GM10266 (cell line): ENCODE data around the gene RHBDL2.
"Not testable (repeated sequence)": the region's sequence is repeated elsewhere in the genome, so short reads cannot be mapped to it uniquely, and the experiment has no call there.

Experiments used
- DNase-seq: peaks from one replicate; pipeline ENCODE4 v3.0.0; 2012; ENCODE audit errors: extremely low spot score
- CTCF ChIP-seq: IDR thresholded peaks from 2 replicates; pipeline ENCODE4 v1.5.1; 2012; ENCODE audit warnings: mild to moderate bottlenecking, low read depth; ENCODE audit not compliant: control insufficient read depth, insufficient read depth; ENCODE audit errors: missing control alignments

RHBDL2 gene

GRCh38 chr1:38915352-38915948, 26.2 kb downstream of the RHBDL2 start:
- no peak for TF ChIP-seq CTCF
- DNase-seq: no peak

- not testable (repeated sequence) for DNase-seq
Observed at GRCh38 chr1:38914908-38915307, 26.7 kb downstream of the RHBDL2 start.

GRCh38 chr1:38908821-38909220, 32.8 kb downstream of the RHBDL2 start:
- DNase-seq: no peak
- no peak for TF ChIP-seq CTCF

- DNase-seq: no peak
- TF ChIP-seq CTCF: no peak
Observed at GRCh38 chr1:38905985-38906384, 35.6 kb downstream of the RHBDL2 start.

GRCh38 chr1:38899560-38899959, 42.1 kb downstream of the RHBDL2 start:
- DNase-seq: no peak
- no peak for TF ChIP-seq CTCF

- no peak for TF ChIP-seq CTCF
- no peak for DNase-seq
Observed at GRCh38 chr1:38898653-38899230, 42.9 kb downstream of the RHBDL2 start.

GRCh38 chr1:38896169-38896568, 45.5 kb downstream of the RHBDL2 start:
- no peak for TF ChIP-seq CTCF
- no peak for DNase-seq

- no peak for DNase-seq
- no peak for TF ChIP-seq CTCF
Observed at GRCh38 chr1:38892976-38893375, 48.7 kb downstream of the RHBDL2 start.
